OCI-M2 (cell line): Measurements from ENCODE around the gene CDC14B.

Source experiments
- DNase-seq: peaks from one replicate; lab custom pipeline; 2025; ENCODE audit not compliant: unreplicated experiment; lab: John Stamatoyannopoulos, UW

CDC14B gene

GRCh38 chr9:96450613-96451528 is 168.8 kb downstream of the CDC14B start:
- no peak for DNase-seq
